GM21619 (cell line): Measurements from ENCODE around the gene LMTK3.

Source experiments
- ATAC-seq: cut with Tn5 transposase; IDR thresholded peaks from one replicate; pipeline ENCODE4 v1.9.1; 2021; ENCODE audit not compliant: unreplicated experiment

Gene LMTK3

DNA sequence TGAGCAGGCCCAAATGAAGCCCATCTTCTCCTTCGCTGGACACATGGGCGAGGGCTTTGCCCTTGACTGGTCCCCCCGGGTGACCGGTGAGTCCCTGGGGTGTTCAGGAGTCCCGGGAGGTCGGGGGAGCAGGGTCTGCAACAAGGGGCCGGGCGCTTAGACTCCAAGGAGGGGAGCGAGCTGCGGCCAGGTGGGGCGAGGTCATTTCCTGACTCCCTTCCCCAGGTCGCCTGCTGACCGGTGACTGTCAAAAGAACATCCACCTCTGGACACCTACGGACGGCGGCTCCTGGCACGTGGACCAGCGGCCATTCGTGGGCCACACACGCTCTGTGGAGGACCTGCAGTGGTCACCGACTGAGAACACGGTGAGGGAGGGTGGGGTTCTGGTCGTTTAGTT lies 61.2 kb downstream of the LMTK3 start:
- ATAC-seq: no peak

- no peak for ATAC-seq
Measured at GRCh38 chr19:48448563-48448962, 63.1 kb downstream of the LMTK3 start.

DNA sequence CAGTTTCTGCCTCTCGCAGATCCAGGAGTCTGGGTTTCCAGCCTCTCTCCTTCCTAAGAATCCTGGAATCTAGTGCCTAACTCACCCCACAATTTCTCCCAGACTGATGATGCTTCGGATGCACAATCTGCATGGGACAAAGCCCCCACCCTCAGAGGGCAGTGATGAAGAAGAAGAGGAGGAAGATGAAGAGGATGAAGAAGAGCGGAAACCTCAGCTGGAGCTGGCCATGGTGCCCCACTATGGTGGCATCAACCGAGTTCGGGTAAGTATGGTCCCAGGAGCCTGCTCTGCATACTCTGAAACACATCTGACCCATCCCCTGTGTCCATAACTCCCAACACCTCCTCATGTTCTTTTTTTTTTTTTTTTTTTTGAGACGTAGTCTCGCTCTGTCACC lies 65.1 kb downstream of the LMTK3 start:
- no peak for ATAC-seq

DNA sequence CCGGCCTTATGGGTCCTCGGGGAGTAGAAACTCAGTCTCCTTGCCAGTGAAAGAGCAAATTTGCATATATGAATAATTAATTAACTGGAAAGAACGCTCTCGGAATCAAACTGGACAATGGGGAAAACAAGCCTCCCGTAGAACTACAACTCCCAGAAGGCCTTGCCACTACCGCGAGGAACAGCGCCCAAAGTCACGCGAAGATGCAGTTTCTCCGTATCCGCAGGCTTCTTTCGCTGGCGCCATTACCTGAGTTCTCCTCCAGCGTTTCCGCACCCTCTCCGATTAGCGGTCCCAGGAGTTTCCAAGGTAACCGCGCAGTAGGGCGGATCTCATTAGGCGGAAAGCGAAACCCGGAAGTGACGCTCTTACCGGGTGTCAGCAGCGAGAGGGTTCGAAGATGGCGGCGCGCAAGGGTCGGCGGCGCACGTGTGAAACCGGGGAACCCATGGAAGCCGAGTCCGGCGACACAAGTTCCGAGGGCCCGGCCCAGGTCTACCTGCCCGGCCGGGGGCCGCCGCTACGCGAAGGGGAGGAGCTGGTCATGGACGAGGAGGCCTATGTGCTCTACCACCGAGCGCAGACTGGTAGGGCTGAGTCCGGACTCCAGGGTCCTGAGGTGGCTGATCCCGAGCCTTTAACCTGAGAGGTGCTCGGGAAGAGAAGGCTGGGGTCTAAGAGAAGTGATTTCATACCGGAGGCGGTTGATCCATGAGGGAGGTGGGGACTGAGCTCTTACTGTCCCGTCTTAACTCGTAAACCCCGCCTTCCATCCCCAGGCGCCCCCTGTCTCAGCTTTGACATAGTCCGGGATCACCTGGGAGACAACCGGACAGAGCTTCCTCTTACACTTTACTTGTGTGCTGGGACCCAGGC lies 65.8 kb downstream of the LMTK3 start, which contains the start of gene GRWD1:
Gene GRWD1 (plus strand): TSS at position 378 of the 876 bp plus-strand sequence. CDS start 23 bp downstream, at position 401.
- ATAC-seq: peak; percentile 76

GRCh38 chr19:48445256-48445605 lies 66.4 kb downstream of the LMTK3 start:
- peak; percentile 26 for ATAC-seq

DNA sequence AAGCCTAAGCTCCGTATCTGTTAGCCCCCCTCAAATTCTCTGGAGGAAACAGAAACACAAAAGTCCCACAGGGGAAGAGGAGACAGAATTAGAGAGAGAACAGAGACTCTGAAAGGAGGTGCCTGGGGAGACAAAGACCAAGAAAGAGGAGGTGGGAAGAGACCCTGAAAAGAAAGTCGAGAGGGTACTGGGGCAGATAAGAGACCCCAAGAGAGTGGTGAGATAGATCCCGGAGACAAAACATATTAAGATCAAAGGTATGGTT lies 66.8 kb downstream of the LMTK3 start:
- no peak for ATAC-seq

GRCh38 chr19:48444129-48444935 lies 67.3 kb downstream of the LMTK3 start:
- ATAC-seq: no peak

- no peak for ATAC-seq
Measured at GRCh38 chr19:48443731-48444128, 67.9 kb downstream of the LMTK3 start.

- no peak for ATAC-seq
Measured at GRCh38 chr19:48443256-48443655, 68.4 kb downstream of the LMTK3 start.

- ATAC-seq: no peak
Measured at GRCh38 chr19:48442116-48443035, 69.3 kb downstream of the LMTK3 start.

GRCh38 chr19:48441360-48442050 lies 70.1 kb downstream of the LMTK3 start:
- no peak for ATAC-seq

DNA sequence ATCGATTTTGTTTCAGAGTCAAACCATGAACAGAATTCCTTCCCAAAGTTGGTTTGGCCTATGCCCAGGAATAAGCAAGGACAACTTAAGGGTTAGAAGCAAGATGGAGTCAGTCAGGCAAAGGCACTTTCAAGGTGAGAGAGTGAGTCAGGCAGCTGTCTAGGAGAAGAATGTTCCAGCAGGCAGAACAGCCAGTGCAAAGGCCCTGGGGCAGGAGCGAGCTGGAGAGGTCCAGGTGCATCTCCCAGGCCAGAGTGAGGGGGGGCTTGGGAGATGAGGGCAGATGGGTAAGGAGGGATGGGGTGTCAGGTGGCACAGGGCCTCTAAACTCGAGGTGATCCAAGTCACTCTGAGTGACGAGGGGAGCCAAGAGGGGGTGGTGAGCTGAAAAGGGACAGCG lies 75.0 kb downstream of the LMTK3 start:
- no peak for ATAC-seq
